HepG2 (cell line): Measurements from ENCODE around the gene FBXW8. TPM values are rescaled to one million over a fixed set of nuclear protein-coding genes. Genes with fewer than 3 reads are reported as not detected.

ENCODE experiments used
- ATAC-seq: fragments of 200-7000 bp; cut with Tn5 transposase; 3 replicates; pipeline ENCODE4 v1.9.1; 2020; ENCODE audit warnings: mild to moderate bottlenecking, moderate library complexity
- BruUV-seq: library from RNA; stranded (reverse); fragments of 400-500 nt; replicated peaks from 2 replicates; lab custom pipeline; 2021; lab: Mats Ljungman, UMichigan
- CTCF ChIA-PET: fragments of 300-600 bp; formaldehyde crosslinking; extraction: SDS; loops from one replicate; lab custom pipeline; 2021; ENCODE audit warnings: low total read pairs, inconsistent platforms, low intra/inter-chr PET ratio; lab: Yijun Ruan, JAX
- POLR2A ChIA-PET: fragments of 350-600 bp; sonication (Branson Sonifier 250); formaldehyde crosslinking; loops from one replicate; lab custom pipeline; 2020; ENCODE audit warnings: antibody characterized with exemption, inconsistent platforms; lab: Yijun Ruan, JAX
- DNase-seq: peaks from one replicate; pipeline ENCODE4 v3.0.0-alpha.2; 2015; ENCODE audit warnings: low spot score
- FAIRE-seq: peaks from 3 replicates; lab custom pipeline; 2011; peaks lifted over from hg19 to GRCh38; lab: Jason Lieb, UNC
- H2AFZ ChIP-seq: one replicate; pipeline ENCODE4 v1.6.1; 2011; ENCODE audit warnings: low read length, inconsistent platforms
- H3K27ac ChIP-seq: fragments of 300-600 bp; 3 replicates; pipeline ENCODE4 v1.8.0; 2011; ENCODE audit warnings: mixed run types, mild to moderate bottlenecking, mixed read lengths, low read length, inconsistent platforms; ENCODE audit not compliant: insufficient read depth; ENCODE audit errors: extremely low read length
- H3K27me3 ChIP-seq, 2 experiments: fragments of 200-600 bp in 1 of 2; 2 replicates in 1 of 2; 3 replicates in 1 of 2; pipeline versions ENCODE4 v1.6.0 to v1.8.0; 2011; ENCODE audit warnings: low read length in 2 of 2, mild to moderate bottlenecking in 2 of 2, moderate library complexity in 2 of 2, inconsistent platforms in 1 of 2; ENCODE audit not compliant: insufficient read depth in 2 of 2, control insufficient read depth in 1 of 2
- H3K36me3 ChIP-seq, 2 experiments: fragments of 200-600 bp in 1 of 2; replicated peaks in 1 of 2; 2 replicates in 1 of 2; 3 replicates in 1 of 2; pipeline versions ENCODE4 v1.5.1 to v1.8.0; 2011; ENCODE audit warnings: low read length in 2 of 2, inconsistent platforms in 1 of 2; ENCODE audit not compliant: insufficient read depth in 2 of 2, control insufficient read depth in 1 of 2
- H3K4me1 ChIP-seq: 2 replicates; pipeline ENCODE4 v1.5.1; 2012; ENCODE audit warnings: low read length, inconsistent platforms; ENCODE audit not compliant: insufficient read depth
- H3K4me2 ChIP-seq: 2 replicates; pipeline ENCODE4 v1.6.0; 2011; ENCODE audit warnings: low read depth, low read length, inconsistent platforms
- H3K4me3 ChIP-seq, 3 experiments: fragments of 200-600 bp in 1 of 3; sonication (generic), shearing (Covaris generic) in 1 of 3; replicated peaks in 1 of 3; 2 replicates each; pipeline ENCODE4 v1.5.1; 2011 to 2016; ENCODE audit warnings: low read length in 3 of 3, inconsistent platforms in 2 of 3, low read depth in 2 of 3, mild to moderate bottlenecking in 2 of 3, control low read depth in 1 of 3, mixed read lengths in 1 of 3; ENCODE audit not compliant: insufficient read depth in 1 of 3
- H3K79me2 ChIP-seq: one replicate; pipeline ENCODE4 v1.6.1; 2011; ENCODE audit warnings: low read length, inconsistent platforms; ENCODE audit not compliant: insufficient read depth
- H3K9ac ChIP-seq: 2 replicates; pipeline ENCODE4 v1.6.0; 2011; ENCODE audit warnings: mild to moderate bottlenecking, low read depth, low read length, inconsistent platforms; ENCODE audit not compliant: insufficient read depth
- H3K9me3 ChIP-seq: 2 replicates; pipeline ENCODE4 v1.5.1; 2012; ENCODE audit warnings: mild to moderate bottlenecking, low read length
- H4K20me1 ChIP-seq: 2 replicates; pipeline ENCODE4 v1.6.0; 2011; ENCODE audit warnings: inconsistent platforms, mild to moderate bottlenecking, low read length, moderate library complexity; ENCODE audit not compliant: insufficient read depth
- FOSL2 ChIP-seq: sonication (generic); formaldehyde crosslinking; IDR thresholded peaks from 2 replicates; pipeline ENCODE4 v1.4.0; 2020; ENCODE audit warnings: missing genetic modification reagents
- IRF9 ChIP-seq: sonication (generic); formaldehyde crosslinking; IDR thresholded peaks from 2 replicates; pipeline ENCODE4 v1.8.0; 2022; ENCODE audit warnings: missing genetic modification reagents, mild to moderate bottlenecking, borderline replicate concordance
- NCOR1 ChIP-seq: fragments of 200-600 bp; sonication (generic); IDR thresholded peaks from 2 replicates; pipeline ENCODE4 v1.7.0; 2017; ENCODE audit warnings: antibody characterized with exemption, low read length, borderline replicate concordance
- XRCC5 ChIP-seq: fragments of 200-400 bp; formaldehyde crosslinking; optimal IDR thresholded peaks from 2 replicates; pipeline ENCODE3; 2017; ENCODE audit warnings: mild to moderate bottlenecking, low read length
- ZNF12 ChIP-seq: sonication (generic); formaldehyde crosslinking; IDR thresholded peaks from 2 replicates; pipeline ENCODE4 v1.5.0; 2020; ENCODE audit warnings: missing genetic modification reagents
- WGBS: methylation state at CpG from one replicate; pipeline ENCODE4 v1.1.6; 2017; ENCODE audit warnings: low lambda C conversion rate; 5-methylcytosine and 5-hydroxymethylcytosine counted together
- in situ Hi-C: cut with HindIII; loops from 2 replicates; pipeline ENCODE4 v1.10.0; 2017; ENCODE audit warnings: low pct_unique_long_range_greater_than_20kb; ENCODE audit not compliant: extremely low pct_ligation_motif_present
- intact Hi-C: fragments of 100-400 bp; cut with micrococcal nuclease; formaldehyde crosslinking; loops from one replicate; pipeline ENCODE4 v1.10.0; 2022; ENCODE audit not compliant: unreplicated experiment
- polyA plus RNA-seq, 8 experiments: library from polyadenylated mRNA; depleted of rRNA in 3 of 8; stranded (reverse) in 7 of 8; unstranded in 1 of 8; fragments of >200 nt; fragmentation: Illumina TruSeq in 4 of 8; extraction: Trizol in 4 of 8; gene quantifications; 2 replicates each; pipeline versions ENCODE4 v1.2.1 to v1.2.3, GENCODE V29; 2011 to 2016; ENCODE audit warnings: low read depth in 4 of 8, missing spikeins in 1 of 8, mixed read lengths in 1 of 8; ENCODE audit not compliant: insufficient read depth in 1 of 8
- total RNA-seq, 5 experiments: library from RNA; depleted of rRNA; stranded (reverse); fragments of >200 nt; fragmentation: Illumina TruSeq; extraction: Trizol; gene quantifications; 2 replicates each; pipeline ENCODE4 v1.2.3, GENCODE V29; 2016; ENCODE audit warnings: low read depth in 1 of 5
- TF ChIP-seq, protein P1 (sequence below): sonication (generic); formaldehyde crosslinking; IDR thresholded peaks from 2 replicates; pipeline ENCODE4 v1.5.0; 2020; ENCODE audit warnings: missing genetic modification reagents, mild to moderate bottlenecking, borderline replicate concordance

The FBXW8 gene
- total and polyA plus RNA-seq, 2 of the 13 experiments (the other 11 are each of a cell fraction or from before 2014, with no cell fraction given), result 5.1 to 5.9 TPM

- in situ Hi-C loops (no loop called here), intact Hi-C loops (no loop called here)
- Histone ChIP-seq H3K9ac (no peak overlapping the region), H3K27ac (no peak overlapping the region), H3K27me3 (no peaks in the 10 kb centered on the region), H3K4me2 (no peak overlapping the region), H3K79me2 (no peaks in the 10 kb centered on the region), H3K4me1 (no peaks in the 10 kb centered on the region), H3K9me3 (no peaks in the 10 kb centered on the region), H2AFZ (no peak overlapping the region), H3K36me3 (no peaks in the 10 kb centered on the region), H4K20me1 (no peaks in the 10 kb centered on the region), H3K4me3 (no peak overlapping the region)
- no peak for TF ChIP-seq FOSL2 (CRISPR knock-in tag)
- TF ChIP-seq, protein P1, sequence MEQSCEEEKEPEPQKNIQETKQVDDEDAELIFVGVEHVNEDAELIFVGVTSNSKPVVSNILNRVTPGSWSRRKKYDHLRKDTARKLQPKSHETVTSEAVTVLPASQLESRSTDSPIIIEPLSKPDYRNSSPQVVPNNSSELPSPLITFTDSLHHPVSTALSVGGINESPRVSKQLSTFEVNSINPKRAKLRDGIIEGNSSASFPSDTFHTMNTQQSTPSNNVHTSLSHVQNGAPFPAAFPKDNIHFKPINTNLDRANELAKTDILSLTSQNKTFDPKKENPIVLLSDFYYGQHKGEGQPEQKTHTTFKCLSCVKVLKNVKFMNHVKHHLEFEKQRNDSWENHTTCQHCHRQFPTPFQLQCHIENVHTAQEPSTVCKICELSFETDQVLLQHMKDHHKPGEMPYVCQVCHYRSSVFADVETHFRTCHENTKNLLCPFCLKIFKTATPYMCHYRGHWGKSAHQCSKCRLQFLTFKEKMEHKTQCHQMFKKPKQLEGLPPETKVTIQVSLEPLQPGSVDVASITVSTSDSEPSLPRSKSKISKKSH, result no peak
- no peak for TF ChIP-seq XRCC5
- no peak for TF ChIP-seq NCOR1
- no peak for TF ChIP-seq IRF9 (CRISPR knock-in tag)
- TF ChIP-seq ZNF12 (CRISPR knock-in tag), result no peak
- ATAC-seq, result no peak
- FAIRE-seq, result no peak
- DNase-seq, result no peak
- ChIA-PET POLR2A (no interaction called here), CTCF (no interaction called here)
- no TSS peak for BruUV-seq
- 94% methylated on average over 1 of the region's 1 CpG for WGBS
Observed at GRCh38 chr12:116980083-116980482, 69.3 kb downstream of the FBXW8 start.
